GM23338 (cell line): ENCODE results near the gene SMR3A. TPM values are rescaled to one million over a fixed set of nuclear protein-coding genes. Genes with fewer than 3 reads are reported as not detected.

Source experiments
- ATAC-seq: fragments of 200-7000 bp; cut with Tn5 transposase; 3 replicates; pipeline ENCODE4 v1.9.1; 2020
- DNase-seq: peaks from one replicate; pipeline ENCODE4 v3.0.0-alpha.2; 2015; ENCODE audit warnings: low spot score
- H2AFZ ChIP-seq: fragments of 200-600 bp; sonication (generic); 2 replicates; pipeline ENCODE4 v1.8.0; 2016; ENCODE audit warnings: antibody characterized with exemption, mild to moderate bottlenecking, moderate library complexity
- H3F3A ChIP-seq: fragments of 200-600 bp; sonication (generic); replicated peaks from 2 replicates; pipeline ENCODE4 v1.8.0; 2017; ENCODE audit warnings: antibody characterized with exemption, mixed run types, low read depth
- H3K27ac ChIP-seq: fragments of 200-600 bp; sonication (generic); 2 replicates; pipeline ENCODE4 v1.6.1; 2016; ENCODE audit warnings: low read depth
- H3K27me3 ChIP-seq: fragments of 200-600 bp; sonication (generic); 2 replicates; pipeline ENCODE4 v1.8.0; 2016; ENCODE audit warnings: mild to moderate bottlenecking, mixed run types, moderate library complexity; ENCODE audit not compliant: insufficient read depth
- H3K36me3 ChIP-seq: fragments of 200-600 bp; sonication (generic); 2 replicates; pipeline ENCODE4 v1.8.0; 2016; ENCODE audit warnings: mild to moderate bottlenecking; ENCODE audit not compliant: insufficient read depth
- H3K4me1 ChIP-seq: fragments of 200-600 bp; sonication (generic); 2 replicates; pipeline ENCODE4 v1.8.0; 2016; ENCODE audit warnings: mild to moderate bottlenecking, moderate library complexity; ENCODE audit not compliant: insufficient read depth
- H3K4me2 ChIP-seq: fragments of 200-600 bp; sonication (generic); 2 replicates; pipeline ENCODE4 v1.7.1; 2017; ENCODE audit warnings: mixed run types
- H3K4me3 ChIP-seq: fragments of 200-600 bp; sonication (generic); 2 replicates; pipeline ENCODE4 v1.6.1; 2016; ENCODE audit warnings: mixed run types
- H3K79me2 ChIP-seq: fragments of 200-600 bp; sonication (generic); replicated peaks from 2 replicates; pipeline ENCODE4 v1.8.0; 2017; ENCODE audit warnings: mild to moderate bottlenecking; ENCODE audit not compliant: insufficient read depth
- H3K9me2 ChIP-seq: fragments of 200-600 bp; sonication (generic); 2 replicates; pipeline ENCODE4 v1.8.0; 2017; ENCODE audit not compliant: insufficient read depth
- H4K20me1 ChIP-seq: fragments of 200-600 bp; sonication (generic); replicated peaks from 2 replicates; pipeline ENCODE4 v1.8.0; 2017; ENCODE audit warnings: mild to moderate bottlenecking; ENCODE audit not compliant: insufficient read depth
- H3K27ac Mint-ChIP-seq: 2 replicates; pipeline ENCODE4 v1.8.0; 2020; ENCODE audit warnings: inconsistent platforms, mild to moderate bottlenecking, moderate library complexity, mixed read lengths
- H3K27me3 Mint-ChIP-seq: 3 replicates; pipeline ENCODE4 v1.8.0; 2022; ENCODE audit warnings: low read depth, mild to moderate bottlenecking, moderate library complexity, mixed read lengths, inconsistent platforms; ENCODE audit not compliant: insufficient read depth, poor library complexity
- H3K36me3 Mint-ChIP-seq: 3 replicates; pipeline ENCODE4 v1.8.0; 2021; ENCODE audit warnings: low read depth, mild to moderate bottlenecking, inconsistent platforms, moderate library complexity, mixed read lengths
- H3K4me1 Mint-ChIP-seq: 3 replicates; pipeline ENCODE4 v1.8.0; 2020; ENCODE audit warnings: mild to moderate bottlenecking, inconsistent platforms, mixed read lengths
- H3K4me3 Mint-ChIP-seq: 3 replicates; pipeline ENCODE4 v1.8.0; 2021; ENCODE audit warnings: moderate library complexity, mild to moderate bottlenecking, inconsistent platforms, mixed read lengths
- H3K9me3 Mint-ChIP-seq: 3 replicates; pipeline ENCODE4 v1.8.0; 2020; ENCODE audit warnings: moderate library complexity, mild to moderate bottlenecking, inconsistent platforms, mixed read lengths
- CTCF ChIP-seq, 2 experiments: fragments of 200-600 bp in 1 of 2; sonication (generic) in 1 of 2; conservative IDR thresholded peaks; 2 replicates each; pipeline versions ENCODE4 v1.5.1 to v1.6.1; 2016 to 2017; ENCODE audit warnings: antibody characterized with exemption in 2 of 2, low read depth in 2 of 2, mild to moderate bottlenecking in 2 of 2, moderate library complexity in 1 of 2
- ETS1 ChIP-seq: IDR thresholded peaks from 2 replicates; pipeline ENCODE4 v1.6.1; 2016; ENCODE audit warnings: antibody characterized with exemption
- EZH2 ChIP-seq: fragments of 200-600 bp; sonication (generic); IDR thresholded peaks from one replicate; pipeline ENCODE4 v1.8.0; 2017; ENCODE audit warnings: antibody characterized with exemption, mild to moderate bottlenecking, low read depth; ENCODE audit not compliant: unreplicated experiment
- EZH2phosphoT487 ChIP-seq: fragments of 200-600 bp; sonication (generic); IDR thresholded peaks from one replicate; pipeline ENCODE4 v1.8.1; 2018; ENCODE audit warnings: antibody characterized with exemption; ENCODE audit not compliant: unreplicated experiment
- JUNB ChIP-seq: IDR thresholded peaks from one replicate; pipeline ENCODE4 v1.6.1; 2016; ENCODE audit warnings: antibody characterized with exemption; ENCODE audit not compliant: unreplicated experiment
- NANOG ChIP-seq: IDR thresholded peaks from 2 replicates; pipeline ENCODE4 v1.6.1; 2016; ENCODE audit warnings: antibody characterized with exemption, borderline replicate concordance
- POLR2AphosphoS5 ChIP-seq: IDR thresholded peaks from 2 replicates; pipeline ENCODE4 v1.6.1; 2016; ENCODE audit warnings: antibody characterized with exemption, low read depth
- REST ChIP-seq: IDR thresholded peaks from one replicate; pipeline ENCODE4 v1.6.1; 2018; ENCODE audit warnings: antibody characterized with exemption; ENCODE audit not compliant: unreplicated experiment
- STAT1 ChIP-seq: IDR thresholded peaks from one replicate; pipeline ENCODE4 v1.6.1; 2016; ENCODE audit warnings: antibody characterized with exemption; ENCODE audit not compliant: unreplicated experiment
- ZNF114 ChIP-seq: fragments of 250-450 bp; sonication (Bioruptor Pico); IDR thresholded peaks from 2 replicates; pipeline ENCODE4 v1.5.0; 2020; ENCODE audit warnings: mild to moderate bottlenecking, moderate library complexity
- long read RNA-seq: library from polyadenylated mRNA; unstranded; transcript quantifications from one replicate; pipeline ENCODE4 v2.0.0, GENCODE V29; 2020; ENCODE audit not compliant: unreplicated experiment
- polyA plus RNA-seq: library from polyadenylated mRNA; unstranded; fragments of >200 nt; fragmentation: Nextera tagmentation; extraction: Ambion mirVana; gene quantifications from 2 replicates; pipeline ENCODE4 v1.2.1, GENCODE V29; 2016
- total RNA-seq: library from RNA; depleted of rRNA; stranded (reverse); fragments of >200 nt; shearing (Covaris generic); gene quantifications from 2 replicates; pipeline ENCODE4 v1.2.3, GENCODE V29; 2014; rRNA removed

Gene SMR3A
- total RNA-seq (not detected in 2 replicates), polyA plus RNA-seq (not detected in 2 replicates)
- long read RNA-seq: 0 reads

GRCh38 chr4:70360460-70360859 lies at the start of gene SMR3A:
Gene SMR3A, plus strand, starts transcription at chr4:70360760. Its CDS starts 1,356 bp downstream, at chr4:70362116.
- H3K36me3 Mint-ChIP-seq: no peaks in the 10 kb centered on the region
- no peak within 1 kb of the TSS for H3K4me3 Mint-ChIP-seq
- H3K4me1 Mint-ChIP-seq: no peaks in the 10 kb centered on the region; the same call in 2 of the 3 replicates
- Histone ChIP-seq H3K27me3 (no peaks in the 10 kb centered on the region), H2AFZ (no peak within 1 kb of the TSS), H3K79me2 (no peaks in the 10 kb centered on the region), H3K4me1 (no peaks in the 10 kb centered on the region), H4K20me1 (no peaks in the 10 kb centered on the region), H3K36me3 (no peaks in the 10 kb centered on the region), H3K27ac (no peak within 1 kb of the TSS), H3K9me2 (no peaks in the 10 kb centered on the region), H3K4me3 (no peak within 1 kb of the TSS), H3K4me2 (no peak within 1 kb of the TSS), H3F3A (no peaks in the 10 kb centered on the region)
- H3K9me3 Mint-ChIP-seq: no peaks in the 10 kb centered on the region
- H3K27me3 Mint-ChIP-seq: no peaks in the 10 kb centered on the region
- ATAC-seq (no peak), DNase-seq (no peak)
- TF ChIP-seq ETS1 (no peak), REST (no peak), POLR2AphosphoS5 (no peak), NANOG (no peak), JUNB (no peak), EZH2 (no peak), CTCF (conservative IDR thresholded peaks at IDR 0.05; ENCODE audit: low read depth in 2 of 2) (no peak), STAT1 (no peak), EZH2phosphoT487 (no peak)
- H3K27ac Mint-ChIP-seq: no peak within 1 kb of the TSS; the same call in 1 of the 2 replicates

- Histone ChIP-seq H3K4me2 (no peak overlapping the region), H3K4me1 (0 out of 2 replicates have a peak, but pooled peaks cover 7% of the 10 kb centered on the region), H3K4me3 (no peak overlapping the region), H3K36me3 (no peaks in the 10 kb centered on the region), H2AFZ (no peak overlapping the region; the same call in 1 of the 2 replicates), H3K27ac (no peak overlapping the region), H3K27me3 (no peaks in the 10 kb centered on the region), H3F3A (no peaks in the 10 kb centered on the region), H3K9me2 (no peaks in the 10 kb centered on the region), H3K79me2 (no peaks in the 10 kb centered on the region), H4K20me1 (no peaks in the 10 kb centered on the region)
- Mint-ChIP-seq H3K36me3 (no peaks in the 10 kb centered on the region), H3K27me3 (no peaks in the 10 kb centered on the region), H3K27ac (peak overlapping the region; percentile 90), H3K4me1 (peaks cover 10% of the 10 kb centered on the region; the same call in 2 of the 3 replicates), H3K9me3 (no peaks in the 10 kb centered on the region), H3K4me3 (no peak overlapping the region)
- ATAC-seq (peak; percentile 72), DNase-seq (peak; percentile 2)
- TF ChIP-seq POLR2AphosphoS5: no peak
- no peak for TF ChIP-seq REST
- TF ChIP-seq CTCF (conservative IDR thresholded peaks at IDR 0.05; ENCODE audit: low read depth in 2 of 2): no peak
- no peak for TF ChIP-seq ZNF114 (CRISPR knock-in tag)
- no peak for TF ChIP-seq ETS1
Observed at GRCh38 chr4:70313736-70314135, 46.8 kb upstream of the SMR3A start.
